HepG2 (cell line): ENCODE data around the gene UBE3B. TPM values are rescaled to one million over a fixed set of nuclear protein-coding genes. Genes with fewer than 3 reads are reported as not detected.
A peak's percentile ranks its signal among the peaks of the same experiment; 100 is the strongest.

Source experiments
- ADNP ChIP-seq: sonication (generic); formaldehyde crosslinking; IDR thresholded peaks from 2 replicates; pipeline ENCODE4 v1.4.0; 2020; ENCODE audit warnings: missing genetic modification reagents
- GPBP1L1 ChIP-seq: sonication (generic); formaldehyde crosslinking; IDR thresholded peaks from 2 replicates; pipeline ENCODE4 v1.5.0; 2020; ENCODE audit warnings: mild to moderate bottlenecking, missing genetic modification reagents
- GTF3A ChIP-seq: sonication (generic); formaldehyde crosslinking; conservative IDR thresholded peaks from 2 replicates; pipeline ENCODE4 v1.4.0; 2020; ENCODE audit warnings: mild to moderate bottlenecking, missing genetic modification reagents
- IRF2 ChIP-seq: IDR thresholded peaks from 2 replicates; pipeline ENCODE4 v1.6.1; 2018; ENCODE audit warnings: missing genetic modification reagents, missing compliant biosample characterization
- MEIS2 ChIP-seq: sonication (generic); formaldehyde crosslinking; IDR thresholded peaks from 2 replicates; pipeline ENCODE4 v1.9.0; 2021; ENCODE audit warnings: mild to moderate bottlenecking, missing genetic modification reagents
- REXO4 ChIP-seq: sonication (generic); formaldehyde crosslinking; IDR thresholded peaks from 2 replicates; pipeline ENCODE4 v1.8.0; 2022; ENCODE audit warnings: missing genetic modification reagents, mild to moderate bottlenecking, borderline replicate concordance
- ZBTB42 ChIP-seq: sonication (generic); formaldehyde crosslinking; IDR thresholded peaks from 2 replicates; pipeline ENCODE4 v1.5.0; 2020; ENCODE audit warnings: mild to moderate bottlenecking, missing genetic modification reagents
- ZNF101 ChIP-seq: sonication (generic); formaldehyde crosslinking; IDR thresholded peaks from 2 replicates; pipeline ENCODE4 v1.4.0; 2020; ENCODE audit warnings: mild to moderate bottlenecking, low read depth, missing genetic modification reagents, borderline replicate concordance
- ZNF292 ChIP-seq: sonication (generic); formaldehyde crosslinking; IDR thresholded peaks from 2 replicates; pipeline ENCODE4 v1.8.1; 2022; ENCODE audit warnings: mild to moderate bottlenecking, low read depth, missing genetic modification reagents, borderline replicate concordance
- ZNF644 ChIP-seq: IDR thresholded peaks from 2 replicates; pipeline ENCODE4 v1.6.1; 2016; ENCODE audit warnings: low read depth
- ZNF660 ChIP-seq: sonication (generic); formaldehyde crosslinking; IDR thresholded peaks from 2 replicates; pipeline ENCODE4 v1.5.1; 2020; ENCODE audit warnings: mild to moderate bottlenecking, low read depth, missing genetic modification reagents, borderline replicate concordance
- ZNF792 ChIP-seq: IDR thresholded peaks from 2 replicates; pipeline ENCODE4 v1.6.1; 2016
- polyA plus RNA-seq, 8 experiments: library from polyadenylated mRNA; depleted of rRNA in 3 of 8; stranded (reverse) in 7 of 8; unstranded in 1 of 8; fragments of >200 nt; fragmentation: Illumina TruSeq in 4 of 8; extraction: Trizol in 4 of 8; gene quantifications; 2 replicates each; pipeline versions ENCODE4 v1.2.1 to v1.2.3, GENCODE V29; 2011 to 2016; ENCODE audit warnings: low read depth in 4 of 8, missing spikeins in 1 of 8, mixed read lengths in 1 of 8; ENCODE audit not compliant: insufficient read depth in 1 of 8
- total RNA-seq, 5 experiments: library from RNA; depleted of rRNA; stranded (reverse); fragments of >200 nt; fragmentation: Illumina TruSeq; extraction: Trizol; gene quantifications; 2 replicates each; pipeline ENCODE4 v1.2.3, GENCODE V29; 2016; ENCODE audit warnings: low read depth in 1 of 5
- TF ChIP-seq, protein P1 (sequence below): sonication (generic); formaldehyde crosslinking; IDR thresholded peaks from 2 replicates; pipeline ENCODE4 v1.8.0; 2022; ENCODE audit warnings: missing genetic modification reagents, mild to moderate bottlenecking, moderate library complexity, borderline replicate concordance
- TF ChIP-seq, protein P2 (sequence below): sonication (generic); formaldehyde crosslinking; IDR thresholded peaks from 2 replicates; pipeline ENCODE4 v1.5.0; 2020; ENCODE audit warnings: missing genetic modification reagents, mild to moderate bottlenecking, borderline replicate concordance
- TF ChIP-seq, protein P3 (sequence below): sonication (generic); formaldehyde crosslinking; IDR thresholded peaks from 2 replicates; pipeline ENCODE4 v1.4.0; 2020; ENCODE audit warnings: missing genetic modification reagents, borderline replicate concordance
- TF ChIP-seq, protein P4 (sequence below): sonication (generic); formaldehyde crosslinking; IDR thresholded peaks from 2 replicates; pipeline ENCODE4 v1.4.0; 2020; ENCODE audit warnings: mild to moderate bottlenecking, missing genetic modification reagents, borderline replicate concordance

Gene UBE3B
- total and polyA plus RNA-seq, 2 of the 13 experiments (the other 11 are each of a cell fraction or from before 2014, with no cell fraction given), result 22.7 to 25.3 TPM

DNA sequence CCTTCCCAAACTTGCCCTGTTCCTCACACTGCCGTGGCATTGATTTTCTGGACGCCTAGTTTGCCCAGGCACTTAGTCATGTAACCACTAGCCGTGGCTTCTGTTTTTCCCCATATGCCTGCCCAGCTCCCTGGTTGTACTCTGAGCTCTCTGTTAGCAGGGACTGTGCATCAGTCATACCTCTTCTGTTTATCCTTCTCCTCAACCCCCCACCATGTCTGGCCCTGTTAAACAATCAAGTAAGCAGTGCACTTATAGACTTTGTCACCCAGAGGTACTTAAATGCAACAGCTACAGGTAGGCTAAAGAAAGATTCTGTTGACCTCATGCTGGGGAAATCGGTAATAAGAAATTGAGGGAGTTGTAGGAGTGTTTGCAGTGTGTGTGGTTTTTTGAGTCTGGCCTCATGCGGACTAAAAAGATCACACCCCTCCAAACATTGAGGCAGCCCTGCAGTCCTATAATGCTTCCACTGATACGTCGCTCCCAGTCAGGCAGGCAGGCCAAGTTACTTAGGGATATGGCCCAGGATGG is 17.0 kb downstream of the UBE3B start (continued):
- TF ChIP-seq GTF3A (CRISPR knock-in tag) (no peak), GPBP1L1 (CRISPR knock-in tag) (no peak), ADNP (CRISPR knock-in tag) (no peak), ZBTB42 (CRISPR knock-in tag) (no peak), ZNF660 (CRISPR knock-in tag) (no peak), ZNF644 (CRISPR knock-in tag) (peak; percentile 63; the same call in 1 of the 2 replicates), IRF2 (peak; percentile 49; the same call in 1 of the 2 replicates), ZNF292 (no peak), ZNF101 (CRISPR knock-in tag) (no peak), MEIS2 (CRISPR knock-in tag) (peak; percentile 40; the same call in 1 of the 2 replicates), REXO4 (CRISPR knock-in tag) (no peak), ZNF792 (no peak)
- TF ChIP-seq, protein P1, sequence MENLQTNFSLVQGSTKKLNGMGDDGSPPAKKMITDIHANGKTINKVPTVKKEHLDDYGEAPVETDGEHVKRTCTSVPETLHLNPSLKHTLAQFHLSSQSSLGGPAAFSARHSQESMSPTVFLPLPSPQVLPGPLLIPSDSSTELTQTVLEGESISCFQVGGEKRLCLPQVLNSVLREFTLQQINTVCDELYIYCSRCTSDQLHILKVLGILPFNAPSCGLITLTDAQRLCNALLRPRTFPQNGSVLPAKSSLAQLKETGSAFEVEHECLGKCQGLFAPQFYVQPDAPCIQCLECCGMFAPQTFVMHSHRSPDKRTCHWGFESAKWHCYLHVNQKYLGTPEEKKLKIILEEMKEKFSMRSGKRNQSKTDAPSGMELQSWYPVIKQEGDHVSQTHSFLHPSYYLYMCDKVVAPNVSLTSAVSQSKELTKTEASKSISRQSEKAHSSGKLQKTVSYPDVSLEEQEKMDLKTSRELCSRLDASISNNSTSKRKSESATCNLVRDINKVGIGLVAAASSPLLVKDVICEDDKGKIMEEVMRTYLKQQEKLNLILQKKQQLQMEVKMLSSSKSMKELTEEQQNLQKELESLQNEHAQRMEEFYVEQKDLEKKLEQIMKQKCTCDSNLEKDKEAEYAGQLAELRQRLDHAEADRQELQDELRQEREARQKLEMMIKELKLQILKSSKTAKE, result no peak
- TF ChIP-seq, protein P2, sequence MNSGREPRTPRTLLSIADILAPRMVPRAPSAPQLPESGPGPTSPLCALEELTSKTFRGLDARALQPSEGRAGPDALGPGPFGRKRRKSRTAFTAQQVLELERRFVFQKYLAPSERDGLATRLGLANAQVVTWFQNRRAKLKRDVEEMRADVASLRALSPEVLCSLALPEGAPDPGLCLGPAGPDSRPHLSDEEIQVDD (CRISPR knock-in tag), result no peak
- TF ChIP-seq, protein P3, sequence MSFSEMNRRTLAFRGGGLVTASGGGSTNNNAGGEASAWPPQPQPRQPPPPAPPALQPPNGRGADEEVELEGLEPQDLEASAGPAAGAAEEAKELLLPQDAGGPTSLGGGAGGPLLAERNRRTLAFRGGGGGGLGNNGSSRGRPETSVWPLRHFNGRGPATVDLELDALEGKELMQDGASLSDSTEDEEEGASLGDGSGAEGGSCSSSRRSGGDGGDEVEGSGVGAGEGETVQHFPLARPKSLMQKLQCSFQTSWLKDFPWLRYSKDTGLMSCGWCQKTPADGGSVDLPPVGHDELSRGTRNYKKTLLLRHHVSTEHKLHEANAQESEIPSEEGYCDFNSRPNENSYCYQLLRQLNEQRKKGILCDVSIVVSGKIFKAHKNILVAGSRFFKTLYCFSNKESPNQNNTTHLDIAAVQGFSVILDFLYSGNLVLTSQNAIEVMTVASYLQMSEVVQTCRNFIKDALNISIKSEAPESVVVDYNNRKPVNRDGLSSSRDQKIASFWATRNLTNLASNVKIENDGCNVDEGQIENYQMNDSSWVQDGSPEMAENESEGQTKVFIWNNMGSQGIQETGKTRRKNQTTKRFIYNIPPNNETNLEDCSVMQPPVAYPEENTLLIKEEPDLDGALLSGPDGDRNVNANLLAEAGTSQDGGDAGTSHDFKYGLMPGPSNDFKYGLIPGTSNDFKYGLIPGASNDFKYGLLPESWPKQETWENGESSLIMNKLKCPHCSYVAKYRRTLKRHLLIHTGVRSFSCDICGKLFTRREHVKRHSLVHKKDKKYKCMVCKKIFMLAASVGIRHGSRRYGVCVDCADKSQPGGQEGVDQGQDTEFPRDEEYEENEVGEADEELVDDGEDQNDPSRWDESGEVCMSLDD (CRISPR knock-in tag), result no peak
- TF ChIP-seq, protein P4, sequence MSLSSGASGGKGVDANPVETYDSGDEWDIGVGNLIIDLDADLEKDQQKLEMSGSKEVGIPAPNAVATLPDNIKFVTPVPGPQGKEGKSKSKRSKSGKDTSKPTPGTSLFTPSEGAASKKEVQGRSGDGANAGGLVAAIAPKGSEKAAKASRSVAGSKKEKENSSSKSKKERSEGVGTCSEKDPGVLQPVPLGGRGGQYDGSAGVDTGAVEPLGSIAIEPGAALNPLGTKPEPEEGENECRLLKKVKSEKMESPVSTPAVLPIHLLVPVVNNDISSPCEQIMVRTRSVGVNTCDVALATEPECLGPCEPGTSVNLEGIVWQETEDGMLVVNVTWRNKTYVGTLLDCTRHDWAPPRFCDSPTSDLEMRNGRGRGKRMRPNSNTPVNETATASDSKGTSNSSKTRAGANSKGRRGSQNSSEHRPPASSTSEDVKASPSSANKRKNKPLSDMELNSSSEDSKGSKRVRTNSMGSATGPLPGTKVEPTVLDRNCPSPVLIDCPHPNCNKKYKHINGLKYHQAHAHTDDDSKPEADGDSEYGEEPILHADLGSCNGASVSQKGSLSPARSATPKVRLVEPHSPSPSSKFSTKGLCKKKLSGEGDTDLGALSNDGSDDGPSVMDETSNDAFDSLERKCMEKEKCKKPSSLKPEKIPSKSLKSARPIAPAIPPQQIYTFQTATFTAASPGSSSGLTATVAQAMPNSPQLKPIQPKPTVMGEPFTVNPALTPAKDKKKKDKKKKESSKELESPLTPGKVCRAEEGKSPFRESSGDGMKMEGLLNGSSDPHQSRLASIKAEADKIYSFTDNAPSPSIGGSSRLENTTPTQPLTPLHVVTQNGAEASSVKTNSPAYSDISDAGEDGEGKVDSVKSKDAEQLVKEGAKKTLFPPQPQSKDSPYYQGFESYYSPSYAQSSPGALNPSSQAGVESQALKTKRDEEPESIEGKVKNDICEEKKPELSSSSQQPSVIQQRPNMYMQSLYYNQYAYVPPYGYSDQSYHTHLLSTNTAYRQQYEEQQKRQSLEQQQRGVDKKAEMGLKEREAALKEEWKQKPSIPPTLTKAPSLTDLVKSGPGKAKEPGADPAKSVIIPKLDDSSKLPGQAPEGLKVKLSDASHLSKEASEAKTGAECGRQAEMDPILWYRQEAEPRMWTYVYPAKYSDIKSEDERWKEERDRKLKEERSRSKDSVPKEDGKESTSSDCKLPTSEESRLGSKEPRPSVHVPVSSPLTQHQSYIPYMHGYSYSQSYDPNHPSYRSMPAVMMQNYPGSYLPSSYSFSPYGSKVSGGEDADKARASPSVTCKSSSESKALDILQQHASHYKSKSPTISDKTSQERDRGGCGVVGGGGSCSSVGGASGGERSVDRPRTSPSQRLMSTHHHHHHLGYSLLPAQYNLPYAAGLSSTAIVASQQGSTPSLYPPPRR (CRISPR knock-in tag), result no peak
